Measurements from ENCODE around the gene B4GALT1.

DNA sequence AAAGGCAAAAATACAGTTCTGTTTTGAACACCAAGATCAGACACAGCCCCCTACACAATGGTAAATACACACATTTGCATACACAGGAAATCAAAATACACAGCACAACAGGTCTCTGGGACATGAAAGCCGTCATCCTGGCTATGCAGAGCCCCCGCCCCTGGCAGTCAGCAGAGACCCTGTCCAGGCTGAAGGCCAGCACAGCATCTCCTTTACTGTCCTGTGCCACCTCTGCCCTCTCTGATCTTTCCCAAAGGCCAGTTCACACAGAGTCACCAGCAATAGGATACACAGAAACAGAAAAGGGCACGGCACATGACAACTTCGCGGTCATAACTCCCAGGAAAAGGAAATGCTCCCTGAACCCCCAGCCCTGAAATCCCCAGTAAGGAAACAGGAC lies 56.5 kb downstream of the B4GALT1 start:
- no peak for TF ChIP-seq POLR2A (IDR thresholded peaks at IDR 0.05)
- TF ChIP-seq, protein P1, sequence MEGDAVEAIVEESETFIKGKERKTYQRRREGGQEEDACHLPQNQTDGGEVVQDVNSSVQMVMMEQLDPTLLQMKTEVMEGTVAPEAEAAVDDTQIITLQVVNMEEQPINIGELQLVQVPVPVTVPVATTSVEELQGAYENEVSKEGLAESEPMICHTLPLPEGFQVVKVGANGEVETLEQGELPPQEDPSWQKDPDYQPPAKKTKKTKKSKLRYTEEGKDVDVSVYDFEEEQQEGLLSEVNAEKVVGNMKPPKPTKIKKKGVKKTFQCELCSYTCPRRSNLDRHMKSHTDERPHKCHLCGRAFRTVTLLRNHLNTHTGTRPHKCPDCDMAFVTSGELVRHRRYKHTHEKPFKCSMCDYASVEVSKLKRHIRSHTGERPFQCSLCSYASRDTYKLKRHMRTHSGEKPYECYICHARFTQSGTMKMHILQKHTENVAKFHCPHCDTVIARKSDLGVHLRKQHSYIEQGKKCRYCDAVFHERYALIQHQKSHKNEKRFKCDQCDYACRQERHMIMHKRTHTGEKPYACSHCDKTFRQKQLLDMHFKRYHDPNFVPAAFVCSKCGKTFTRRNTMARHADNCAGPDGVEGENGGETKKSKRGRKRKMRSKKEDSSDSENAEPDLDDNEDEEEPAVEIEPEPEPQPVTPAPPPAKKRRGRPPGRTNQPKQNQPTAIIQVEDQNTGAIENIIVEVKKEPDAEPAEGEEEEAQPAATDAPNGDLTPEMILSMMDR (IDR thresholded peaks at IDR 0.05): no peak

Measured in ovary (tissue), 3 donors.